Hippocampal formation (tissue), 2 donors: ENCODE results near the gene CALR3.
"Not testable (repeated sequence)": the region's sequence is repeated elsewhere in the genome, so short reads cannot be mapped to it uniquely, and the experiment has no call there.

Experiments used
- DNase-seq, 2 donors: peaks; one replicate each; lab custom pipeline; 2025; lab: John Stamatoyannopoulos, UW

The CALR3 gene

GRCh38 chr19:16457954-16458331 is 38.0 kb downstream of the CALR3 start:
- no peak for DNase-seq

GRCh38 chr19:16457195-16457953 is 38.6 kb downstream of the CALR3 start:
- no peak for DNase-seq

GRCh38 chr19:16456652-16457194 is 39.2 kb downstream of the CALR3 start:
- no peak for DNase-seq

- DNase-seq, result no peak
These were observed 40.5 kb downstream of the CALR3 start for GRCh38 chr19:16455489-16455888.

- DNase-seq, result no peak
These were observed 41.5 kb downstream of the CALR3 start for GRCh38 chr19:16454351-16454918.

GRCh38 chr19:16452325-16452724 is 43.6 kb downstream of the CALR3 start:
- DNase-seq, result no peak

- DNase-seq, result no peak
These were observed 46.5 kb downstream of the CALR3 start for GRCh38 chr19:16449330-16449961.

- DNase-seq, result not testable (repeated sequence)
These were observed 47.1 kb downstream of the CALR3 start for GRCh38 chr19:16448872-16449271.

- DNase-seq, result peak in 1 of 2 donors; percentile 21
These were observed 49.1 kb downstream of the CALR3 start for GRCh38 chr19:16446724-16447368.

GRCh38 chr19:16446108-16446723 is 49.8 kb downstream of the CALR3 start:
- no peak for DNase-seq

GRCh38 chr19:16445238-16446107 is 50.5 kb downstream of the CALR3 start:
- no peak for DNase-seq

GRCh38 chr19:16444269-16444600 is 51.7 kb downstream of the CALR3 start:
- no peak for DNase-seq

GRCh38 chr19:16442386-16443276 is 53.3 kb downstream of the CALR3 start:
- no peak for DNase-seq

GRCh38 chr19:16441661-16442162 is 54.3 kb downstream of the CALR3 start:
- DNase-seq, result no peak

GRCh38 chr19:16436780-16437332 is 59.1 kb downstream of the CALR3 start:
- no peak for DNase-seq

- no peak for DNase-seq
These were observed 59.8 kb downstream of the CALR3 start for GRCh38 chr19:16435999-16436650.

GRCh38 chr19:16435238-16435917 is 60.6 kb downstream of the CALR3 start:
- peak in 1 of 2 donors; percentile 54 for DNase-seq

- DNase-seq, result no peak
These were observed 62.0 kb downstream of the CALR3 start for GRCh38 chr19:16433986-16434385.

- no peak for DNase-seq
These were observed 66.2 kb downstream of the CALR3 start for GRCh38 chr19:16429759-16430091.
